ENCODE measurements around the gene CASP9. TPM values are rescaled to one million over a fixed set of nuclear protein-coding genes. Genes with fewer than 3 reads are reported as not detected.
"Not testable (repeated sequence)": the region's sequence is repeated elsewhere in the genome, so short reads cannot be mapped to it uniquely, and the experiment has no call there.

CASP9 gene
- total and polyA plus RNA-seq, 2 of the 13 experiments (the other 11 are each of a cell fraction or from before 2014, with no cell fraction given) = 8.5 to 11.5 TPM

- TF ChIP-seq ZNF788 (CRISPR knock-in tag; IDR thresholded peaks at IDR 0.05; ENCODE audit: borderline replicate concordance) (no peak), ZFP90 (CRISPR knock-in tag; IDR thresholded peaks at IDR 0.05; ENCODE audit: borderline replicate concordance) (no peak), TRIM22 (IDR thresholded peaks at IDR 0.05) (no peak), KDM2A (CRISPR knock-in tag; IDR thresholded peaks at IDR 0.05; ENCODE audit: borderline replicate concordance, low read depth) (no peak)
Measured at GRCh38 chr1:15492596-15492995, 31.4 kb downstream of the CASP9 start (continued).

GRCh38 chr1:15491010-15491409 is 33.0 kb downstream of the CASP9 start:
- H3K27ac ChIP-seq (ENCODE audit: extremely low read length, insufficient read depth, low read length); in situ Hi-C loops (cut with HindIII; ENCODE audit: extremely low pct_ligation_motif_present, low pct_unique_long_range_greater_than_20kb); H3K4me3 ChIP-seq (replicated peaks in 1 of 3; ENCODE audit: insufficient read depth in 1 of 3, low read depth in 2 of 3, low read length in 3 of 3); H2AFZ ChIP-seq (ENCODE audit: low read length); H3K27me3 ChIP-seq (ENCODE audit: control insufficient read depth in 1 of 2, insufficient read depth in 2 of 2, low read length in 2 of 2); FAIRE-seq; H3K9me3 ChIP-seq (ENCODE audit: low read length); DNase-seq (ENCODE audit: low spot score); H3K4me2 ChIP-seq (ENCODE audit: low read depth, low read length); H3K4me1 ChIP-seq (ENCODE audit: insufficient read depth, low read length); ATAC-seq; CTCF ChIA-PET (ENCODE audit: low intra/inter-chr PET ratio, low total read pairs); BruUV-seq (replicated peaks); H4K20me1 ChIP-seq (ENCODE audit: insufficient read depth, low read length); H3K9ac ChIP-seq (ENCODE audit: insufficient read depth, low read depth, low read length); POLR2A ChIA-PET; intact Hi-C loops (cut with micrococcal nuclease; ENCODE audit: unreplicated experiment); H3K79me2 ChIP-seq (ENCODE audit: insufficient read depth, low read length): not testable (repeated sequence)
- 98% methylated on average over 4 of the region's 4 CpGs for WGBS (ENCODE audit: low lambda C conversion rate)
- H3K36me3 ChIP-seq (replicated peaks in 1 of 2; ENCODE audit: control insufficient read depth in 1 of 2, insufficient read depth in 2 of 2, low read length in 2 of 2) = peaks cover 3 to 13% of the 10 kb centered on the region in 2 experiments; a peak in 2 of 5 replicates

GRCh38 chr1:15489052-15489736 is 34.8 kb downstream of the CASP9 start:
- Histone ChIP-seq H3K4me3 (replicated peaks in 1 of 3; ENCODE audit: insufficient read depth in 1 of 3, low read depth in 2 of 3, low read length in 3 of 3) (no peak overlapping the region), H3K4me1 (ENCODE audit: insufficient read depth, low read length) (no peaks in the 10 kb centered on the region), H3K9me3 (ENCODE audit: low read length) (no peaks in the 10 kb centered on the region), H3K4me2 (ENCODE audit: low read depth, low read length) (no peak overlapping the region), H4K20me1 (ENCODE audit: insufficient read depth, low read length) (no peaks in the 10 kb centered on the region), H2AFZ (ENCODE audit: low read length) (no peak overlapping the region), H3K27ac (ENCODE audit: extremely low read length, insufficient read depth, low read length) (no peak overlapping the region), H3K36me3 (replicated peaks in 1 of 2; ENCODE audit: control insufficient read depth in 1 of 2, insufficient read depth in 2 of 2, low read length in 2 of 2) (peaks cover 3 to 8% of the 10 kb centered on the region in 2 experiments; a peak in 1 of 5 replicates), H3K9ac (ENCODE audit: insufficient read depth, low read depth, low read length) (no peak overlapping the region), H3K79me2 (ENCODE audit: insufficient read depth, low read length) (no peaks in the 10 kb centered on the region), H3K27me3 (ENCODE audit: control insufficient read depth in 1 of 2, insufficient read depth in 2 of 2, low read length in 2 of 2) (no peaks in the 10 kb centered on the region)
- FAIRE-seq (no peak), DNase-seq (ENCODE audit: low spot score) (no peak), ATAC-seq (no peak; the same call in 2 of the 3 replicates)
- 64% methylated on average over 12 of the region's 13 CpGs for WGBS (ENCODE audit: low lambda C conversion rate)
- BruUV-seq (replicated peaks) = no TSS peak
- intact Hi-C loops (cut with micrococcal nuclease; ENCODE audit: unreplicated experiment) = no loop called here
- ChIA-PET CTCF (ENCODE audit: low intra/inter-chr PET ratio, low total read pairs) (no interaction called here), POLR2A (no interaction called here)
- no peak for TF ChIP-seq SIX4 (CRISPR knock-in tag; IDR thresholded peaks at IDR 0.05)
- TF ChIP-seq ZNF430 (CRISPR knock-in tag; IDR thresholded peaks at IDR 0.05) = no peak
- no peak for TF ChIP-seq ZNF24 (IDR thresholded peaks at IDR 0.05)
- no peak for TF ChIP-seq MIER3 (CRISPR knock-in tag; IDR thresholded peaks at IDR 0.05; ENCODE audit: borderline replicate concordance)
- peak; percentile 69 for TF ChIP-seq ZNF687 (CRISPR knock-in tag; IDR thresholded peaks at IDR 0.05)
- no peak for TF ChIP-seq CENPT (CRISPR knock-in tag; IDR thresholded peaks at IDR 0.05; ENCODE audit: low read depth)
- in situ Hi-C loops (cut with HindIII; ENCODE audit: extremely low pct_ligation_motif_present, low pct_unique_long_range_greater_than_20kb) = no loop called here

All from HepG2 (cell line).